Activated T-cell treated with anti-CD3 and anti-CD28 coated beads for 48 hours (primary cell): Measurements from ENCODE around the gene GFOD1.
A peak's percentile ranks its signal among the peaks of the same experiment; 100 is the strongest.

Experiments used
- DNase-seq: peaks from one replicate; pipeline ENCODE4 v3.0.0-alpha.2; 2020; ENCODE audit warnings: low read depth

The GFOD1 gene, protein sequence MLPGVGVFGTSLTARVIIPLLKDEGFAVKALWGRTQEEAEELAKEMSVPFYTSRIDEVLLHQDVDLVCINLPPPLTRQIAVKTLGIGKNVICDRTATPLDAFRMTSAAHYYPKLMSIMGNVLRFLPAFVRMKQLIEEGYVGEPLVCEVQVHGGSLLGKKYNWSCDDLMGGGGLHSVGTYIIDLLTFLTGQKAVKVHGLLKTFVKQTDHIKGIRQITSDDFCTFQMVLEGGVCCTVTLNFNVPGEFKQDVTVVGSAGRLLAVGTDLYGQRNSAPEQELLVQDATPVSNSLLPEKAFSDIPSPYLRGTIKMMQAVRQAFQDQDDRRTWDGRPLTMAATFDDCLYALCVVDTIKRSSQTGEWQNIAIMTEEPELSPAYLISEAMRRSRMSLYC

DNA sequence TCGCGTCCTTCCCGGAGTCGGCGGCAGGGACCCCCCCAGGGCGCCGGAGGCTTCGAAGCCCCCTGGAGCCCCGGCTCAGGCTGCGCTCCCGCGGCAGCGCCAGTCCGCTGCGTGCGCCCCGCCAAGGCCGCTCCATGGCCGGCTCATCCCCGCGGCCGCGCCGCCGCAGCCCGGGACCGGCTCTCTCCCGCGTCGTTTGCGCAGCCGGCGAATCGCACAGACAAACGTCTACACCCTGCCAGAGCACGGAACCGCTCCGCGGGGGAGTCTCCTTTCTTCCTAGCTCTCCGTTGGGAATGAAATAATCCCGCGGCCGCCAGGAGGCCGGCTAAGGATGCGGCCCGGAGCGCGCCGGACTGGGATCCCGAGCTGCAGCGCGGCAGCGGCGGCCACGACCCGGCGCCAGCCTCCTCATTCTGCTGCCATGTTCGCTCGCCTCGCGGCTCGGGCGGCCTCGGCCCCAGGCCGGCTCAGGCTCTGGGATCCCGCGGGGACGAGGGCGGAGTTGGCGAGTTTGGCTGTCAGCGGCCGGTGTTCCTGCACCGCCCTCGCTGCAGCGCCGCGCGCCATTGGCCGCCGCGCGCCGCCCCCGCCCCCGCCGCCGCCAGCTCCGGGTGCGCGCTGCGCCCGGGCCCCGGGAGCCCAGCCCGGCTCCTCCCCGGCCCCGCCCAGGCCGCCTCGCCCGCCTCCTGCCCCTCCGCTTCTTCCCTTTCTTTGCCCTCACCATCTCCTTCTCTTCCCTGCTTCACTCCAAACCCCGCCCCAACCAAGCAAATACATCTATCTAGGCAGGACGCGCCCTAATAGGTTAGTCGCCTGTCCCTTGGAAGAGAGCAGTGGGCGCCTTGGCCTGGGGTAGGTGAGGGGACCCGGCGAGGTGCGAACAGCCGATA lies at the start of gene GFOD1:
Gene GFOD1, minus strand, starts transcription at position 479 of the 893 bp plus-strand sequence. CDS start 710 bp downstream, outside the sequence.
- peak; percentile 83 for DNase-seq

DNA sequence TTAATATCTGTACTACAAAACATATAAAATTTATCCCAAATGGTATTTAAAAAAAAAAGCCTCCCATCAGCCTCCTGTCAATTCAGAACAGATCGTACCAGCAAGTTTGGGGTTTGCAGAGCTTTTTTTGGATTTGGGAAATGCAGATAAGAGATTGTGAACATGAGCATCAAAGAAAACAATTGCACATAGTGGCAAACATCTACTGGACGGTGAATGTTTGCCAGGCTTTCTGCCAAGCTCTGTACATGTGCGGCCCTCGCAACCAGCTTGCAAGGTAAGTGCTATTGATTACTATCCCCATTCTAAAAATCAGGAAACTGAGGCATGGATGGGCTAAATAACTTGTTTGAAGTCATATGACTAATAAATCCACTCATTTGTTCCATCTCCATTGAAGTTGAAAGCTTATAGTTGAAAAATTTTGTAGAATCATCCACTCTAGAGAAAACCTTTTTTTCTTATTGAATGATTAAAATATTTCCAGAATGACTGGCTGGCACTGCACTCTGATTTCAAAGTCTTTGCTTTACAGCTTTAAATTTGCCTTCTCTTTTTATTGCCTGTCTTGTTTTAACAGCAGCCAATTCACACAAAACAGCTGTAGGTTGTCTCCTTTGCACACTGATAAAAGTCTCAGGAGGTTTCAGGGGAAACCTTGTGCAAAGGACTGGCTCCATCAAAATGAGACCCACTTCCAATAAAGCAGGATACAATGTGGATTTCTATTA lies 49.6 kb upstream of the GFOD1 start:
- DNase-seq: no peak

DNA sequence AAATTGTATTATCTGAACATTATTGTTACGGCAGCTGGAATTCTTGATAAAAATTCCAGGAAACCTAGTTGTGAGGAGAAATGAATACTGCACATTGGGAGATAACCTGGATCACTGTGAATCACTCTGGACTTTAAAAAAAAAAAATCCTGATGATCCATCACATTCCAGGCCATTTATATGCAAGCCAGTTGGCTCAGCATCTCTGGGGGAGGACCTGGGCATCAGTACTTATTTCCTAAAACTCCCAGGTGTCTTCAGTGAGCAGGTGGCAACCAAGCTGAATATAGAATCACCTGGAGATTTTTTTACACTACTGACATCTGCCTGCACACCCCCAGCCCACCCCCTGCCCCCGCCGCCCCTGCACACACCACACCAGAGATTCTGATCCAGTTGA lies 47.9 kb upstream of the GFOD1 start:
- no peak for DNase-seq

DNA sequence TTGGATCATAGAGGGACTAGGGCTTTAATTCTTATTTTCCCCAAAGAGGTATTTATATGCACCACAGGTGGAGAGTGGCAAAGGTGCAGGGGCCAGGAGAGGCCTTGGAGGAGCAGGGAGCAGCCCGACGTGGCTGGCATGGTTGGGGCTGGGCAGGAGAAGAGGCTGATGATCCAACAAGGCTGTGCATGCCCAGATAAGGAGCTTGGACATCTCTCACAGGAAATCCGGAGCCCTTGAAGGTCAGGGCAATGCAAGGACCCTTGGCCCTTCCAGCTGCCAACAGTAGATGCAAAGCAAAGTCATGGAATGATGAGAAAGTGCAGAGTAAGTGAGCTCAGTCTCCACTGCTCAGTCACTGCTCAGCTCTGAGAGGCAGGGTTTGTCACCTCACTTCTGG lies 47.1 kb upstream of the GFOD1 start:
- DNase-seq: no peak

DNA sequence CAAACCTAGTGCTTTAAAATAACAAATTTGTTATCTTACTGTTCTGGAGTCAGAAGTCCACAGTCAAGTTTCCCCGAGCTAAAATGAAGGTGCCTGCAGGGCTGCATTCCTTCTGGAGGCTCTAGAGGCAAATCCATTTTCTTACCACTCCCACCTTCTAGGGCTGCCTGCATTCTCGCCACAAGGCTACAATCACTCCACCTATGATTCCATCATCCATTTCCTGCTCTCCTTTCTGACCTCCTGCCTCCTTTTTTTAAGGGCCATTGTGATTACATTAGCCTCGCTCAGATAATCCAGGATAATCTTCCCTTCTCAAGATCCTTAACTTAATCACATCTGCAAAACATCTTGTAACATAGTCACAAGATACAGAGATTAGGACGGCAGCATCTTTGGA lies 44.6 kb upstream of the GFOD1 start:
- DNase-seq: no peak

DNA sequence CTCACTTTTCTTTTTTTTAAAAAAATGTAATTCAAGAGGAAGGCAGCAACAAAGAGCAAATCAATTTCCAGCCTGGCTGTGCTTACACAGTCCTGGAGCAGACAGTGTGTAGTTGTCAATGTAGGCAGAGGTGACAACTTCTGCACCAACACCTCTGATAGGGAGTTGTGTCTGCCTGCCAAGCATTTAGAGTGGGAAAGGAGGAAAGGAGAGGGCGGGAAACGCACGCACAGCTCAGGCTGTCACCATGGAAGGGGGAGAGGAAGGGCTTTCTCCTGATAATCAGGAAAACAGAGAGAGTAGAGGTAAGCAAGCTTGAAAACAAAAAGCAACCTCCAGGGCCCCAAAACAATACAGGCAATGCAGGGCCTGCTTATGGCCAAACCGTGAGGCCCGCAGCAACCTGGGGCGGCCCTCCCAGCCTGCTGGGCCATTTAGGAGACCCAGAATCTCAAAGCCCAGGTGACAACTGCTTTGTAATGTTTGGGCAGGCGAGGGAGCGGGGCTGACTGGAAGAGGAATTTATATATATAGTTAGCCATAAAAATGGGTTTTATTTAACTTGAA lies 41.5 kb upstream of the GFOD1 start:
- DNase-seq: no peak

DNA sequence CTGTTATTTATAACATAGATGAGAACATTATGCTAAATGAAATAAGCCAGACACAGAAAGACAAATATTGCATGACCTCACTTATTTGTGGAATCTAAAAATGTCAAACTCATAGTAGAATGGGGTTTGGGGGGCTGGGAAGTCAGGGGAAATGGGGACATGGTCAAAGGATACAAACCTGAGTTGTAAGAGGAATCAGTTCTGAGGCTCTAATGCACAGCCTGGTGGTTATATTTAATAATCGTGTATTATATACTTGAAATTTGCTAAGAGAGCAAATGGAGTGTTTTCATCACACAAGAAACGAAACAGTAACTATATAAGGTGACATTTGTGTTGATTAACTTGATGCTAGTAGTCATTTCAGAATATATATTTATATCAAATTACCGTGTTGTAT lies 40.8 kb upstream of the GFOD1 start:
- no peak for DNase-seq

DNA sequence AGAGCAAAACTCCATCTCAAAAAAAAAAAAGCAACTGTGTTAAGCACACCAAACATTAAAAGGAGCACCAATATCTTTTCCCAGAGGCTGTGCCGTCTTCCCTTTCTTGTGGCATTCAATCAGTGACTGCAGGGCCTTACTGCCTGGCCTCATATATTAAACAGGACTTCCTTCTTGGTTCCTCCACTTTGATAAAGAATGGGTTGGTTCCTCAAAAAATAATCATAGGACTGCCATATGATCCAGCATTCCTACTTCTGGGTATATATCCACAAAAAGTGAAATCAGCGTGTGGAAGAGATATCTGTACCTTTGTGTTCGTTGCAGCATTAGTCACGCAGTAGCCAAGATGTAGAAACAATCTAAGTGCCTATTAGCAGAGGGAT lies 40.3 kb upstream of the GFOD1 start:
- no peak for DNase-seq

DNA sequence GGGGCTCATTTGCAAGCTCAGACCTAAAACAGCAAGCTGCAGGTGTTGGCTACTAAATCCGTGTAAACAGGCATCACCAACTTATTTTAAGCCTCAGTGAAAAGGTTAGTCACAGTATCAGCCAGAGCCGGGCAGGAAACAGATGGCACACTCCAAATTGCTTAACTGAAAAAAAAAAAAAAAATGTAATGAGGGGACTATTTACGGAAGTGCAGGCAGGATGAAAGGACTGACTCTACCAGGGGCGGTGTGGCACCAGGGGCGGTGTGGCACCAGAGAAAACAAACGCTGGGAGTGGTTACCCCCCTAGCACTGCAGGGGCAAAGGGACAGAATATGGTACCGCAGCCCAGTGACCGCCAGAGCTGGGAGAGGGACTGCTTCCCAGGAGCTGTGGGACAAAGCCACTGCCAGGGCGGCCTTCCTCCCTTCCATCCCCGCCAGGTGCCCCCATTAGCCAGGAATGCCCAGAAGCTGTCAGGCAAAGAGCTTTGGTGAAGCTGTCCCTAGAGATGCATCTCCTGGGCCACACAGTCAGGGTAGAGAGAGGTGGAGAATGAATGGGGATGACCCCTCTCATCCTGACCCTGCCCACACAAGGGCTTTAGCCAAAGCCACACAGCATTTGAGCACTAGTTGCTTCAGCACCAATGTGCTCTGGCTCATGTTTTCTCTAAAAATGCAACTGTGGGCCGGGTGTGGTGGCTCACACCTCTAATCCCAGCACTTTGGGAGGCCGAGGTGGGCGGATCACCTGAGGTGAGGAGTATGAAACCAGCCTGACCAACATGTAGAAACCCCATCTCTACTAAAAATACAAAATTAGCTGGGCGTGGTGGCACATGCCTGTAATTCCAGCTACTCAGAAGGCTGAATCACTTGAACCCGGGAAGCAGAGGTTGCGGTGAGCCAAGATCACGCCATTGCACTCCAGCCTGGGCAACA lies 39.6 kb upstream of the GFOD1 start:
- no peak for DNase-seq

DNA sequence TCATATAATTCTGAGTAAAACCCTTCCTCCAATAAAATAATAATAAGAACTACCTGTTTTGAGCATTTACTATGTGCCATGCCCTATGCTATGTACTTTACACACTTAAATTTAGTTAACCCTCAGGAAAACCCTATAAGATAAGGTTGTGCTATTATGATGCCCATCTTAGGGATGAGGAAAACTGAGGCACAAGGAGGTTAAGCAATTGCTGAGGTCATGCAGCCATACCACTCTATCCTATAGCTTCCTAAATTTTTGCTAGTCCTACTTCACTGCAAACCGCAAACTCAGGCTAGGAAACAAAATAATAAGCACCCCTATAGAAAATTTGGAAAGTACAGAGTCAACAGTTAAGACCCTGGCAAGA lies 38.9 kb upstream of the GFOD1 start:
- no peak for DNase-seq

DNA sequence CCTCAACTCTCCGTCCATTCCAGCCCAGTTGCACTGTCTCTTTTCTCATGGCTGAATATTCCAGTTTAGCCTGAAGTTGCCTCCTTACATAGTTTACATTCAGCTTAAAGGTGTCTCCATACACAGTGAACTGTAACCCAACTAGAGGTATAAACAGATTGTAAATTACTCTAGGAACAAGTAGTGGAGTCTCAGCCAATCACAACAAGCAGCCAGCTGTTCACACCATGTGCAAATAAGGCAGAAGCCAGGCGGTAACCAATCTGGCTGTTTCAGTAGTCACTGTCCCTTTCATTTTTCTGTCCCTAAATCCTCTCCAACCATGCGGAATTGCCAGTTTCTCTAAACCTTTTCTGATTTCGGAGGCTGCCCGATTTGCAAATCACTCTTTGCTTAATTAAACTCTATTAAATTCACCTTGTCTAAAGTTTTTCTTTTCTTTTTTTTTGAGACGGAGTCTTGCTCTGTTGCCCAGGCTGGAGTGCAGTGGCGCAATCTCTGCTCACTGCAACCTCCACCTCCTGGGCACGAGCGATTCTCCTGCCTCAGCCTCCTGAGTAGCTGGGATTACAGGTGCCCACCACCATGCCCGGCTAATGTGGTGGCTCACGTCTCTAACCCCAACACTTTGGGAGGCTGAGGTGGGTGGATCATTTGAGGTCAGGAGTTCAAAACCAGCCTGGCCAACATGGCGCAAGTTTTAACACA lies 37.6 kb upstream of the GFOD1 start:
- DNase-seq: no peak

DNA sequence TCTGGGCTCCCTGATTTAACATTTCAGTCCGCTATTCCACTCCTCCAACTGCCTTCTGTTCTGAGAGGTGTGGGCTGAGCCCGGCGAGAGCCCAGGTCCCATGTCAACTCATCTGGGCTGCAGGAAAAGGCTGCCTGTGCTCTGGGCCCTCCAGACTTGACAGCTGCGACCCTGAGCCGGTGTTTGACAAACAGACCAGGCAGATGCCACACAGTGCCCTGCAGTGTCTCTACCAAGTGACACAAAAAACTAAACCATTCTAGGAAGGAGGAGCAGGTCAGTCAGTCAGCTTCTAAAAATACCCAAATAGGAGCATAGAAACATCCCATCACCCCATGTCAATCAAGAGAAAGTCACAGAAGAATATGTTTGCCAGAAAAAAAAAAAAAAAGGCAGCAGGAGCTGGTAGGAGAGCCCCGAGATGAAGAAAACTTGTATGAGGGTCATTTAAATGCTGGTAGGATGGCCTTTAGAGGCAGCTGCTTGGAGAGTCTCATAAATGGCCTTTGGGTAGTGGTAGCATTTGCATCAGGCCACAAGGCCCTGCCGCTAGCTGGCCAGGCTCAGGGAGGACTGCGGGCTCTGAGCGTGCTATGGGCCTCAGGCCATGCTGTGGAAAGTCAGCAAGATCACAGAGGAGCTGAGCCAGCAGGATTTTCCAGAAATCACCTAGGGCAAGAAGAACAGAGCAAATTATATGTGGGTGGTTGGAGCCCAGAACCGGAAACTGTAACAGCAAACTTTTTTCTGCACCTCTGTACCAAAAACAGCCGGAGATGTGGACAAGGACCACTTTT lies 36.6 kb upstream of the GFOD1 start:
- no peak for DNase-seq

DNA sequence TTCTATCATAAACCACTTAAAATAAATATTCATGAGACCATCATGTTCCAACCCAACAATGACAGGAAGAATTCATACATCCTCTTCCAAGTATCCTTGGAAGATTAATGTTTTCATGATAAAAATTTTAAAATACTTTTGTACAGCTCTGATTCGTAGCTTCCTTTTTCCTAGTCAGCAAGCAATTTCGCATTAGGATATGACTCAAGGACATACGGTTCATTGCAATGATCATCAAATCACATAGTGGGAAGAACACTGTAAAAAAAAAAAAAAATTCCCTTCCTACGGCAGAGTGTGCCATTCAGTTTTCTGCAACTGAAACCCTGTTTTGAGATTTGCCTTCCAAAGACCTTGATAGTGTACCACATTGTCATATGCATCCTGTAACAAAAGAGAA lies 35.3 kb upstream of the GFOD1 start:
- no peak for DNase-seq

DNA sequence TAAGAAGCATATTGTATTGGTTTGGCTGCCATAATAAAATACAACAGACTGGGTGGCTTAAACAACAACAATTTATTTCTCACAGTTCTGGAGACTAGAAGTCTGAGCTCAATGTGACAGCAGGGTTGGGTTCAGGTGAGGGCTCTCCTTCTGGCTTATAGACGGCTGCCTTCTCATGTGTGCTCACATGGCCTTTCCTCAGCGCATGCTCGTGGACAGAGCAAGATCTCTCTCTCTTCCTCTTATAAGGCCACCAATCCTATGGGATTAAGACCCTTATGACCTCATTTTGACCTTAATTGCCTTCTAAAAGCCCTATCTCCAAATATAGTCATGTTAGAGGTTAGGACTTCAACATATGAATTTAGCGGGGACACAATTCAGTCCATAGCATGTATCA lies 32.4 kb upstream of the GFOD1 start:
- no peak for DNase-seq

DNA sequence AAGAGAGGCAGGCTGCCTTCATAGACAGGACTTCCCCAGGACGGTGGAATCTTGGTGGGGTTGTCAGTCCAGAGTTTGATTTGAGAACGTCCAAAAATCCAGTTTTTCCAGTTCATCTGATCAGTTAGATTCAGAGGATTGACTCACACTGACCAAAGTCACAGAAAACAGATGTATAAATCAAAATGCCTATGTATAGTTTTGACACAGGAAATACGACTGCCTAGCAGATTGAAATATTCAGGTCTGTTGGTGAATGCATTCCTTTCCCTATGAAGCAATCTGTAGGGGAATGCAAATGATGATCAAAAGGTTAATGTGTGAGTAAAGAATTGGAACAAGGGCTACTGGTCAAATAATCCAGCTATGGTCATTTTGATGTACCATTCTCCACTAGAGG lies 29.7 kb upstream of the GFOD1 start:
- no peak for DNase-seq

DNA sequence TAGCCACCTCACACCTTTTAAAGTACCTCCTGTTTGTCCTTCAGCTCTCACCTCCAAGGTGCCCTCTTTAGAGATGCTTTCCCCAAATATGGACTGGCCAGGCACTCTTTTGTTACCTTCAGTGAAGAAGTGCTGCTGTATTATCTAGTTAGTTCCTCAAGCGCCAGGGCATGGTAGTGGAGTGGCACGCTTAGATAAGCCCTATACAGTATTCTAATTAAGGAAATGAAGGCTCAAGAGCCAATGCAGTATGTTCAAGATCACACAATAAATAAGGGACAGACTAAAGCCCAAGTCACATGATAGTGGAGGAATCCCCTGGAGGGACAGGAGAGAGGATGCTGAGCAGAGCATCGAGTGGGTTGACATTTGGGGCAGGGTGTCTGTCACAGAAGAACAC lies 28.5 kb upstream of the GFOD1 start:
- no peak for DNase-seq

DNA sequence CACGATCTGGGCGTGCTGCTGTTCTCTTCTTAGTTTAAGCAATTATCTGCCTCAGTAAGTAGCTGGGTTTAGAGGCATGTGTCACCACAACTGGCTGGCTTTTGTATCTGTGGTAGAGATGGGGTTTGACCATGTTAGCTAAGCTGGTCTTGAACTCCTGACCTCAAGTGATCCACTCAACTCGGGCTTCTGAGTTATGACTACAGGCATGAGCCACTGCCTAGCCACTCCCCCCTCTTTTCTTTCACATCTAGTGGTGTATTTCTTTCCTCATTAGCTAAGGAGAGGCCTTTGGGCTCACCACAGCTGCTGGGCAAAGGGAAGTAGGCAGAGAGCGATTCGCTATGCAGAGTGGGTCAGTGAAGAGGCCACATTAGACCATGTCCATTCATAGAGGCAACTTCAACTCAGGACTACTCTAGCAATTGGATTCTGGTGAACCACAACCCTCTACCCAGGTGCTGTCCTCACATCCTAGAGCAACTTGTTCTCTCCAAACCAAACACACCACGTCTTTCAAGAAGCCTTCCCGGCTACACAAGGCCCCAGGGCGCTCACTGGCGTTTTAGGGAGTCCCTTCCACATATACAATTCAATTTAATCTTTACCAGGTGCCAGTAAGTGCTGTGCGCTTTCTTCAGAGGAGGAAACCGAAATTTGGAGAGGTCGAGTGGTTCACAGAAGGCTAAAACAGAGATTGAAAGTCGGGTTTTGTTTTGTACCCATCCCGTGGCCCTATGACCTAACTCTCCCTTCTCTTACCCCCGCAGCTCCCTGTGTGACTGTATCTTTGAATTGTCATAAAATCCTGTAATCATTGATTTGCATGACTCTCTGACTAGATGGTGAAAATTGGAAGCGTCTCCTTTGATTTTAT lies 26.5 kb upstream of the GFOD1 start:
- no peak for DNase-seq

DNA sequence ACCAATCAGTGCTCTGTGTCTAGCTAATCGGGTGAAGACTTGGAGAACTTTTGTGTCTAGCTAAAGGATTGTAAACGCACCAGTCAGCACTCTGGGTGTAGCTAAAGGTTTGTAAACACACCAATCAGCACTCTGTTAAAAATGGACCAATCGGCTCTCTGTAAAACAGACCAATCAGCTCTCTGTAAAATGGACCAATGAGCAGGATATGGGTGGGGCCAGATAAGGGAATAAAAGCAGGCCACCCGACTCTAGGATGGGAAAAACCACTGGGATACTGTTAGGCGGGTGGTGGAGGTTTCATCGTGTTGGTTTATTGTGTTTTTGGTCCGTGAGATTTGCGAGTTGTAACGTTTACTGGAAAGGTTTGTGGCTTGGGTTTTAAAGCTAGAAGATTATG lies 25.5 kb upstream of the GFOD1 start:
- no peak for DNase-seq
